Measurements from ENCODE around the gene EAF1. TPM values are rescaled to one million over a fixed set of nuclear protein-coding genes. Genes with fewer than 3 reads are reported as not detected.
A peak's percentile ranks its signal among the peaks of the same experiment; 100 is the strongest.

The EAF1 gene
- total and polyA plus RNA-seq, 2 experiments from 2014 or later = 7.2 to 16.9 TPM

- Histone ChIP-seq H3K9ac (no peak overlapping the region), H3K27ac (no peak overlapping the region), H3K9me2 (ENCODE audit: insufficient read depth) (no peaks in the 10 kb centered on the region), H2AFZ (no peak overlapping the region), H3K4me2 (ENCODE audit: unreplicated experiment) (no peak overlapping the region), H3K27me3 (replicated peaks; ENCODE audit: insufficient read depth) (no peaks in the 10 kb centered on the region), H3K79me2 (ENCODE audit: insufficient read depth) (peaks cover 49% of the 10 kb centered on the region), H3K4me3 (no peak overlapping the region), H3F3A (ENCODE audit: insufficient read depth) (peaks cover 23% of the 10 kb centered on the region), H3K9me3 (ENCODE audit: low read depth) (no peaks in the 10 kb centered on the region), H3K36me3 (ENCODE audit: low read depth) (peaks cover 52% of the 10 kb centered on the region), H3K4me1 (ENCODE audit: insufficient read depth) (peaks cover 21% of the 10 kb centered on the region), H4K20me1 (ENCODE audit: insufficient read depth) (no peaks in the 10 kb centered on the region)
- no peak for TF ChIP-seq EZH2phosphoT487 (IDR thresholded peaks at IDR 0.05; ENCODE audit: insufficient read depth, low read depth)
- no peak for TF ChIP-seq EZH2 (IDR thresholded peaks at IDR 0.05; ENCODE audit: insufficient read depth, poor library complexity, severe bottlenecking)
- in situ Hi-C loops (cut with MboI) = no loop called here
- peak; percentile 19 for DNase-seq
- WGBS, 2 experiments (ENCODE audit: low coverage in 1 of 2, low lambda C conversion rate in 2 of 2, missing lambda C conversion rate in 2 of 2) = 94 to 97% methylated on average over 4 of the region's 4 CpGs
Measured at GRCh38 chr3:15434756-15435155, 7.4 kb downstream of the EAF1 start.

- H3K9me2 ChIP-seq (ENCODE audit: insufficient read depth) = no peaks in the 10 kb centered on the region
- in situ Hi-C loops (cut with MboI) = no loop called here
- peaks cover 55% of the 10 kb centered on the region for H3K36me3 ChIP-seq (ENCODE audit: low read depth)
- no peaks in the 10 kb centered on the region for H4K20me1 ChIP-seq (ENCODE audit: insufficient read depth)
- H3K4me1 ChIP-seq (ENCODE audit: insufficient read depth) = peaks cover 23% of the 10 kb centered on the region
- no peak overlapping the region for H2AFZ ChIP-seq
- H3K9ac ChIP-seq = no peak overlapping the region
- no peaks in the 10 kb centered on the region for H3K27me3 ChIP-seq (replicated peaks; ENCODE audit: insufficient read depth)
- DNase-seq = no peak
- no peak overlapping the region for H3K27ac ChIP-seq
- TF ChIP-seq EZH2phosphoT487 (IDR thresholded peaks at IDR 0.05; ENCODE audit: insufficient read depth, low read depth) = no peak
- no peak for TF ChIP-seq EZH2 (IDR thresholded peaks at IDR 0.05; ENCODE audit: insufficient read depth, poor library complexity, severe bottlenecking)
- no peaks in the 10 kb centered on the region for H3K9me3 ChIP-seq (ENCODE audit: low read depth)
- peaks cover 34% of the 10 kb centered on the region for H3K79me2 ChIP-seq (ENCODE audit: insufficient read depth)
- no peak overlapping the region for H3K4me2 ChIP-seq (ENCODE audit: unreplicated experiment)
- no peak overlapping the region for H3K4me3 ChIP-seq
- WGBS, 2 experiments (ENCODE audit: low coverage in 1 of 2, low lambda C conversion rate in 2 of 2, missing lambda C conversion rate in 2 of 2) = 97 to 98% methylated on average over 6 of the region's 6 CpGs
- H3F3A ChIP-seq (ENCODE audit: insufficient read depth) = peaks cover 30% of the 10 kb centered on the region
Measured at GRCh38 chr3:15436246-15436645, 8.8 kb downstream of the EAF1 start.

- peak overlapping the region; percentile 60 for H3K4me2 ChIP-seq (ENCODE audit: unreplicated experiment)
- 28 to 35% methylated on average over 4 of the region's 4 CpGs for WGBS, 2 experiments (ENCODE audit: low coverage in 1 of 2, low lambda C conversion rate in 2 of 2, missing lambda C conversion rate in 2 of 2)
- no peaks in the 10 kb centered on the region for H4K20me1 ChIP-seq (ENCODE audit: insufficient read depth)
- H3K9ac ChIP-seq = peak overlapping the region; percentile 29
- peaks cover 15% of the 10 kb centered on the region for H3K79me2 ChIP-seq (ENCODE audit: insufficient read depth)
- no peak overlapping the region for H2AFZ ChIP-seq
- no peaks in the 10 kb centered on the region for H3K27me3 ChIP-seq (replicated peaks; ENCODE audit: insufficient read depth)
- H3K27ac ChIP-seq = peak overlapping the region; percentile 88
- in situ Hi-C loops (cut with MboI) = no loop called here
- H3K9me3 ChIP-seq (ENCODE audit: low read depth) = no peaks in the 10 kb centered on the region
- no peak overlapping the region for H3K4me3 ChIP-seq
- H3F3A ChIP-seq (ENCODE audit: insufficient read depth) = peaks cover 30% of the 10 kb centered on the region
- peaks cover 52% of the 10 kb centered on the region for H3K36me3 ChIP-seq (ENCODE audit: low read depth)
- peaks cover 23% of the 10 kb centered on the region for H3K4me1 ChIP-seq (ENCODE audit: insufficient read depth)
- H3K9me2 ChIP-seq (ENCODE audit: insufficient read depth) = no peaks in the 10 kb centered on the region
- peak; percentile 91 for DNase-seq
- TF ChIP-seq EZH2phosphoT487 (IDR thresholded peaks at IDR 0.05; ENCODE audit: insufficient read depth, low read depth) (no peak), EZH2 (IDR thresholded peaks at IDR 0.05; ENCODE audit: insufficient read depth, poor library complexity, severe bottlenecking) (no peak)
Measured at GRCh38 chr3:15438983-15439382, 11.6 kb downstream of the EAF1 start.

- 0 out of 2 replicates have a peak overlapping the region, but pooled peaks have one; percentile 24 for H3K9ac ChIP-seq
- peak; percentile 62 for DNase-seq
- no peaks in the 10 kb centered on the region for H3K9me3 ChIP-seq (ENCODE audit: low read depth)
- no peak overlapping the region for H3K4me3 ChIP-seq
- no peaks in the 10 kb centered on the region for H4K20me1 ChIP-seq (ENCODE audit: insufficient read depth)
- H3F3A ChIP-seq (ENCODE audit: insufficient read depth) = peaks cover 30% of the 10 kb centered on the region
- H3K4me1 ChIP-seq (ENCODE audit: insufficient read depth) = peaks cover 23% of the 10 kb centered on the region
- peaks cover 47% of the 10 kb centered on the region for H3K36me3 ChIP-seq (ENCODE audit: low read depth)
- peak overlapping the region; percentile 88 for H3K27ac ChIP-seq
- H3K9me2 ChIP-seq (ENCODE audit: insufficient read depth) = no peaks in the 10 kb centered on the region
- no peak overlapping the region for H2AFZ ChIP-seq
- no peaks in the 10 kb centered on the region for H3K27me3 ChIP-seq (replicated peaks; ENCODE audit: insufficient read depth)
- peaks cover 12% of the 10 kb centered on the region; the same call in 1 of the 2 replicates for H3K79me2 ChIP-seq (ENCODE audit: insufficient read depth)
- peak overlapping the region; percentile 60 for H3K4me2 ChIP-seq (ENCODE audit: unreplicated experiment)
- in situ Hi-C loops (cut with MboI) = no loop called here
- TF ChIP-seq EZH2phosphoT487 (IDR thresholded peaks at IDR 0.05; ENCODE audit: insufficient read depth, low read depth) = no peak
- TF ChIP-seq EZH2 (IDR thresholded peaks at IDR 0.05; ENCODE audit: insufficient read depth, poor library complexity, severe bottlenecking) = no peak
Measured at GRCh38 chr3:15439476-15439875, 12.1 kb downstream of the EAF1 start.

GRCh38 chr3:15440891-15441290 is 13.5 kb downstream of the EAF1 start:
- no peaks in the 10 kb centered on the region for H3K27me3 ChIP-seq (replicated peaks; ENCODE audit: insufficient read depth)
- no peaks in the 10 kb centered on the region for H3K9me2 ChIP-seq (ENCODE audit: insufficient read depth)
- H3K9ac ChIP-seq = no peak overlapping the region
- no peak overlapping the region for H3K27ac ChIP-seq
- in situ Hi-C loops (cut with MboI) = no loop called here
- peaks cover 23% of the 10 kb centered on the region for H3K4me1 ChIP-seq (ENCODE audit: insufficient read depth)
- peaks cover 30% of the 10 kb centered on the region for H3F3A ChIP-seq (ENCODE audit: insufficient read depth)
- TF ChIP-seq EZH2 (IDR thresholded peaks at IDR 0.05; ENCODE audit: insufficient read depth, poor library complexity, severe bottlenecking) (no peak), EZH2phosphoT487 (IDR thresholded peaks at IDR 0.05; ENCODE audit: insufficient read depth, low read depth) (no peak)
- H4K20me1 ChIP-seq (ENCODE audit: insufficient read depth) = no peaks in the 10 kb centered on the region
- 76 to 88% methylated on average over 4 of the region's 4 CpGs for WGBS, 2 experiments (ENCODE audit: low coverage in 1 of 2, low lambda C conversion rate in 2 of 2, missing lambda C conversion rate in 2 of 2)
- no peak overlapping the region for H3K4me2 ChIP-seq (ENCODE audit: unreplicated experiment)
- DNase-seq = peak; percentile 37
- no peaks in the 10 kb centered on the region for H3K9me3 ChIP-seq (ENCODE audit: low read depth)
- H3K79me2 ChIP-seq (ENCODE audit: insufficient read depth) = peaks cover 7% of the 10 kb centered on the region; the same call in 1 of the 2 replicates
- H3K36me3 ChIP-seq (ENCODE audit: low read depth) = peaks cover 38% of the 10 kb centered on the region
- H2AFZ ChIP-seq = no peak overlapping the region
- H3K4me3 ChIP-seq = no peak overlapping the region

Data from GM23248 (cell line).